Gastroesophageal sphincter (tissue), 3 donors: ENCODE data around the gene PDHB.

Experiments used
- POLR2A ChIP-seq, 2 donors: fragments of 450-650 bp; IDR thresholded peaks; one replicate each; pipeline ENCODE4 v1.6.1; 2017; ENCODE audit warnings: antibody characterized with exemption in 2 of 2, mild to moderate bottlenecking in 2 of 2, moderate library complexity in 1 of 2
- TF ChIP-seq, protein P1 (sequence below), 4 experiments: fragments of 200-600 bp in 2 of 4; fragments of 450-650 bp in 2 of 4; sonication (generic) in 1 of 4; IDR thresholded peaks; one replicate each; pipeline ENCODE4 v1.5.1; 2017 to 2019; ENCODE audit warnings: antibody characterized with exemption in 4 of 4, mild to moderate bottlenecking in 2 of 4, moderate library complexity in 2 of 4

DNA sequence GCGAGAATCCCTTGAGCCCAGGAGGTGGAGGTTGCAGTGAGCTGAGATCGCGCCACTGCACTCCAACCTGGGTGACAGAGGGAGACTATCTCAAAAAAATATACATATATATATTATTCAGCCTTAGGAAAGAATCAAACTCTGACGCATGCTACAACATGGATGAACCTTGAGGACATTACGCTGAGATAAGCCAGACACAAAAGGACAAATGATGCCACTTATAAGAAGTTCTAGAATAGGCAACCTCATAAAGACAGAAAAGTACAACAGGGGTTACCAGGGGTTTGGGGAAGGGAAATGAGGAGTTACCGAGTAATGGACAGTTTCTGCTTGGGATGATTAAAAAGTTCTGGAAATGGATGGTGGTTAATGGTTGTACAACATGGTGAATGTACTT is 727 bp downstream of the PDHB start:
- TF ChIP-seq, protein P1, sequence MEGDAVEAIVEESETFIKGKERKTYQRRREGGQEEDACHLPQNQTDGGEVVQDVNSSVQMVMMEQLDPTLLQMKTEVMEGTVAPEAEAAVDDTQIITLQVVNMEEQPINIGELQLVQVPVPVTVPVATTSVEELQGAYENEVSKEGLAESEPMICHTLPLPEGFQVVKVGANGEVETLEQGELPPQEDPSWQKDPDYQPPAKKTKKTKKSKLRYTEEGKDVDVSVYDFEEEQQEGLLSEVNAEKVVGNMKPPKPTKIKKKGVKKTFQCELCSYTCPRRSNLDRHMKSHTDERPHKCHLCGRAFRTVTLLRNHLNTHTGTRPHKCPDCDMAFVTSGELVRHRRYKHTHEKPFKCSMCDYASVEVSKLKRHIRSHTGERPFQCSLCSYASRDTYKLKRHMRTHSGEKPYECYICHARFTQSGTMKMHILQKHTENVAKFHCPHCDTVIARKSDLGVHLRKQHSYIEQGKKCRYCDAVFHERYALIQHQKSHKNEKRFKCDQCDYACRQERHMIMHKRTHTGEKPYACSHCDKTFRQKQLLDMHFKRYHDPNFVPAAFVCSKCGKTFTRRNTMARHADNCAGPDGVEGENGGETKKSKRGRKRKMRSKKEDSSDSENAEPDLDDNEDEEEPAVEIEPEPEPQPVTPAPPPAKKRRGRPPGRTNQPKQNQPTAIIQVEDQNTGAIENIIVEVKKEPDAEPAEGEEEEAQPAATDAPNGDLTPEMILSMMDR (IDR thresholded peaks at IDR 0.05): no peak
- no peak for TF ChIP-seq POLR2A (IDR thresholded peaks at IDR 0.05)
